ENCODE results near the gene SYT10.

DNA sequence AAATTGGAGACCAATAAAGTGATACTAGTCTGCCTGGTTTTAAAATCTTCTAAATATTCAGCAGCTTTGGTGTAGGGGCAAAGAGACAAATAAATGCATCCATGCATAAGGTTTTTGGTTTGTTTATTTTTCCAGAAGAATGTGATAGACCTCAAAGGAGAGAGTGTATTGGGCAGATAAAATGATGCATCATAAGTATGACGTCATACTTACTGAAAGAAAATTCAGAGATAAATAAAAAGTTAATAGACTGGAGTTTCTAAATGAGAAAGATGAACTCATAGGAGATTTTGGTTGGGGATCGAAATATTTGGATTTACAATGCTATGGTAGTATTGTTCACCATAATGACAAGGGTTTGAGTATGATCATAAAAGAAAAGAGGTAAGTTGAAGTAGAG lies 10.2 kb downstream of the SYT10 start:
- no peak for TF ChIP-seq SP1 (IDR thresholded peaks at IDR 0.05)
- TF ChIP-seq BHLHE40 (IDR thresholded peaks at IDR 0.05; ENCODE audit: borderline replicate concordance), result no peak
- TF ChIP-seq HDGF (IDR thresholded peaks at IDR 0.05; ENCODE audit: borderline replicate concordance), result no peak
- no peak for TF ChIP-seq ARNT (IDR thresholded peaks at IDR 0.05)
- TF ChIP-seq ELF4 (IDR thresholded peaks at IDR 0.05), result no peak
- TF ChIP-seq, protein P1, sequence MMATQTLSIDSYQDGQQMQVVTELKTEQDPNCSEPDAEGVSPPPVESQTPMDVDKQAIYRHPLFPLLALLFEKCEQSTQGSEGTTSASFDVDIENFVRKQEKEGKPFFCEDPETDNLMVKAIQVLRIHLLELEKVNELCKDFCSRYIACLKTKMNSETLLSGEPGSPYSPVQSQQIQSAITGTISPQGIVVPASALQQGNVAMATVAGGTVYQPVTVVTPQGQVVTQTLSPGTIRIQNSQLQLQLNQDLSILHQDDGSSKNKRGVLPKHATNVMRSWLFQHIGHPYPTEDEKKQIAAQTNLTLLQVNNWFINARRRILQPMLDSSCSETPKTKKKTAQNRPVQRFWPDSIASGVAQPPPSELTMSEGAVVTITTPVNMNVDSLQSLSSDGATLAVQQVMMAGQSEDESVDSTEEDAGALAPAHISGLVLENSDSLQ (IDR thresholded peaks at IDR 0.05), result no peak
- no peak for TF ChIP-seq SUZ12 (IDR thresholded peaks at IDR 0.05)
- TF ChIP-seq FOXM1 (IDR thresholded peaks at IDR 0.05; ENCODE audit: borderline replicate concordance), result no peak
- TF ChIP-seq NFRKB (IDR thresholded peaks at IDR 0.05), result no peak
- TF ChIP-seq ZNF384 (IDR thresholded peaks at IDR 0.05), result no peak
- TF ChIP-seq FOXA1 (IDR thresholded peaks at IDR 0.05), result no peak
- TF ChIP-seq CTBP1 (IDR thresholded peaks at IDR 0.05; ENCODE audit: borderline replicate concordance), result no peak
- no peak for TF ChIP-seq LEF1 (IDR thresholded peaks at IDR 0.05; ENCODE audit: borderline replicate concordance)
- no peak for TF ChIP-seq FOXK2 (IDR thresholded peaks at IDR 0.05)

All from HEK293T (cell line).